Activated naive CD8-positive, alpha-beta T cell treated with anti-CD3 and anti-CD28 coated beads for 36 hours (primary cell): ENCODE results near the gene EXOC3. TPM values are rescaled to one million over a fixed set of nuclear protein-coding genes. Genes with fewer than 3 reads are reported as not detected.
"Not testable (repeated sequence)": the region's sequence is repeated elsewhere in the genome, so short reads cannot be mapped to it uniquely, and the experiment has no call there.

ENCODE experiments used
- DNase-seq: peaks from one replicate; pipeline ENCODE4 v3.0.0; 2021
- H3K27ac Mint-ChIP-seq: one replicate; pipeline ENCODE4 v1.8.0; 2022; ENCODE audit warnings: mild to moderate bottlenecking, moderate library complexity, mixed read lengths
- H3K27me3 Mint-ChIP-seq: one replicate; pipeline ENCODE4 v1.8.0; 2022; ENCODE audit warnings: mild to moderate bottlenecking, mixed read lengths
- H3K36me3 Mint-ChIP-seq: one replicate; pipeline ENCODE4 v1.8.0; 2021; ENCODE audit warnings: mild to moderate bottlenecking, mixed read lengths
- H3K4me1 Mint-ChIP-seq: one replicate; pipeline ENCODE4 v1.8.0; 2021; ENCODE audit warnings: mixed read lengths
- H3K4me3 Mint-ChIP-seq: one replicate; pipeline ENCODE4 v1.8.0; 2022; ENCODE audit warnings: mild to moderate bottlenecking, moderate library complexity, mixed read lengths
- H3K9me3 Mint-ChIP-seq: one replicate; pipeline ENCODE4 v1.8.0; 2022; ENCODE audit warnings: mixed read lengths
- total RNA-seq, 2 experiments: library from RNA; stranded (reverse); gene quantifications; one replicate each; pipeline ENCODE4 v1.2.3, GENCODE V29; 2021

The EXOC3 gene
- total RNA-seq, 2 experiments from 2014 or later, result 58.2 to 61.2 TPM

DNA sequence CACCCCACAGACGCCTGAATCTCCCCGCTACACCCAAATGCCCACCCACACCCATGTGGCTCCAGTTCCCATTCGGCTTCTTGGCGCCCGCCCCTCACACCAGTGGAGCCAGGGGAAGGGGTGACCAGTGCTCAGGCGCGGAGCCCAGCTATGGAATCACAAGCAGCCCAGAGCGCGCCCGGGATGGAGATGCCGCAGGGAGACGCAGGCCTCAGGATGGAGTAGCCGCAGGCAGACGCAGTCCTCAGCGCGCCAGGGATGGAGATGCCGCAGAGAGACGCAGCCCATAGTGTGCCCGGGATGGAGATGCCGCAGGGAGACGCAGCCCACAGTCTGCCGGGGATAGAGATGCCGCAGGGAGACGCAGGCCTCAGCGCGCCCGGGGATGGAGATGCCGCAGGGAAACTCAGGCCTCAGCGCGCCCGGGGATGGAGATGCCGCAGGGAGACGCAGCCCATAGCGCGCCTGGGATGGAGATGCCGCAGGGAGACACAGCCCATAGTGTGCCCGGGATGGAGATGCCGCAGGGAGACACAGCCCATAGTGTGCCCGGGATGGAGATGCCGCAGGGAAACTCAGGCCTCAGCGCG lies 65.1 kb downstream of the EXOC3 start:
- not testable (repeated sequence) for H3K36me3 Mint-ChIP-seq, H3K4me1 Mint-ChIP-seq, DNase-seq, H3K9me3 Mint-ChIP-seq, H3K27ac Mint-ChIP-seq, H3K4me3 Mint-ChIP-seq, H3K27me3 Mint-ChIP-seq

GRCh38 chr5:509611-510185 lies 66.7 kb downstream of the EXOC3 start:
- H3K36me3 Mint-ChIP-seq, result no peaks in the 10 kb centered on the region
- DNase-seq, result no peak
- H3K27me3 Mint-ChIP-seq, result no peaks in the 10 kb centered on the region
- no peak overlapping the region for H3K27ac Mint-ChIP-seq
- H3K4me1 Mint-ChIP-seq, result no peaks in the 10 kb centered on the region
- H3K4me3 Mint-ChIP-seq, result no peak overlapping the region
- H3K9me3 Mint-ChIP-seq, result no peaks in the 10 kb centered on the region

DNA sequence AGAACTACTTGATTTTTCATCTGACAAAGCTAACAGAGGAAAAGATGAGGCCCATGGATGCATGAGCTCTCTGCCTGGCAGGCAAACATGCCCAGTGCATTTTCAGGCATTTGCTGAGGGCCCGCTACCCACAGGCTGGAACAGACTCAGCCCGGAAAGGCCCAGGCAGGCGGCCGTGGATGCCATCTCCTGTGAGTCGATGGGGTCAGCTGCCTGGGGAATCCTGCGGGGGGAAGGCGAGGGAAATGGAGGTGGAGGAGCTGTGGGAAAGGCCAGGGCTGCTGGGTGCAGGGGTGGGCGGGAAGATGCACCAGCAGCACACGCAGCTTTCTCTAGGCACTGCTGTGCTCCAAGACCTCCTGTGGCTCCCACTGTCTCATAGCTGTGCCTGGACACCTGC lies 67.5 kb downstream of the EXOC3 start:
- Mint-ChIP-seq H3K4me3 (no peak overlapping the region), H3K36me3 (no peaks in the 10 kb centered on the region), H3K4me1 (no peaks in the 10 kb centered on the region), H3K27ac (no peak overlapping the region), H3K27me3 (peaks cover 4% of the 10 kb centered on the region), H3K9me3 (no peaks in the 10 kb centered on the region)
- DNase-seq, result no peak

DNA sequence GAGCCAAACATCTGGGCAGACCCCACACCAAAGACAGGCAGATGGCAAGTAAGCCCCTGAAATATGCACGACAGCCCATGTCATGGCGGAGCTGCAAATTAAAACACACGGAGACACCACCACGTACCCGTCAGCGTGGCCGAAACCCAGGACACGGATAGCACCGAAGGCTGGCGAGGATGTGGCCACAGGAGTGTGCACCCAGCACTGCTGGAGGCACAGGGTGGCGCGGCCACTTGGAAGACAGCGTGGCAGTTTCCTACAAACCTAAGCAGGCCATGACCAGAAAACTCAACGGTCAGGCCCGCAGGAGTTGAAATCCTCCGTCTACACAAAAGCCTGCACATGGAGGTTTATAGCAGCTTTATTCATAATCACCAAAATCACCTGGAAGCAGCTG lies 68.5 kb downstream of the EXOC3 start:
- DNase-seq, result no peak
- H3K9me3 Mint-ChIP-seq, result no peaks in the 10 kb centered on the region
- no peaks in the 10 kb centered on the region for H3K36me3 Mint-ChIP-seq
- H3K27ac Mint-ChIP-seq, result no peak overlapping the region
- H3K4me3 Mint-ChIP-seq, result no peak overlapping the region
- no peaks in the 10 kb centered on the region for H3K4me1 Mint-ChIP-seq
- peaks cover 7% of the 10 kb centered on the region for H3K27me3 Mint-ChIP-seq

DNA sequence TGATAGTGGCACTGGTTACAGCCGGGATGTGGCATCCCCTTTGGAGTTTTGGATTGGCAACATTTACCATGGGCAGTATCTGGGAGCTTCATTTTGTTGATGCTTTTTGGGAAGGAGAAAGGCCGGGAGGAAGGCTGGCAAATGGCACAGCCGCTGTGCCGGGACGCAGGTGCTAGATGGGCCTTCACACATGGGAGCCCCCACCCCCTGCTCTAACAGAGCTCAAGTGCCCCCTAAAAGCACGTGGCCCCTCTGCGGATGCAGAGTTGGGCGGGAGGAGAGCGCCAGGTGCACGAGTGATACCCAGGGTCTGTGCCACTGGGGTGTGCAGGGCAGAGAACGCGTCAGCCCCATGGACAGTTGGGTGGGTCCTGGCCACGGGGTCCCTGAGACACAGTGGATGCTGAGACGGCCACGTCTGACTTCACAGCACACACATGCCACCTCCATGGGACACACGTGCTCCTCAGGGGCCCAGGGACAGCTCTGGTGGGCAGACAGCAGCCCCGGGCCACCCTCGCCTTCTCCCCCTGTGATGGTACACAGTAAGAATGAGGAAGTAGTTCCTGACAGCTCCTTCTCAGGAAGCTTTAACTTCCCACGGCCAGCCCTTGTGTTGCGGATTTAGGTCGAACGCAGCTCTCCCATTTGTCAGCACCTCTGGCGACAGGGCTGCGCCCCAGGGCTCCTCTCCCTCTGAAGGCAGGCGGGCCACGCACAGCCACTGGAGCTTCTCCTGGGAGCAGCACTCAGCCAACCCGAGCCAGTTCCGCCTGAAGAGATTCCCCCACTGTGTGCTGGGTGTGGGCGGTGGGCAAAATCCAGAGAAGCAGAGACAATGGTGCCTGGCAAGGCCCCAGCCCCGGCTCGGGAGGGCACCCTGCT lies 70.5 kb downstream of the EXOC3 start:
- Mint-ChIP-seq H3K36me3 (no peaks in the 10 kb centered on the region), H3K4me3 (no peak overlapping the region), H3K4me1 (no peaks in the 10 kb centered on the region), H3K9me3 (no peaks in the 10 kb centered on the region), H3K27ac (no peak overlapping the region), H3K27me3 (peaks cover 20% of the 10 kb centered on the region)
- DNase-seq, result no peak

DNA sequence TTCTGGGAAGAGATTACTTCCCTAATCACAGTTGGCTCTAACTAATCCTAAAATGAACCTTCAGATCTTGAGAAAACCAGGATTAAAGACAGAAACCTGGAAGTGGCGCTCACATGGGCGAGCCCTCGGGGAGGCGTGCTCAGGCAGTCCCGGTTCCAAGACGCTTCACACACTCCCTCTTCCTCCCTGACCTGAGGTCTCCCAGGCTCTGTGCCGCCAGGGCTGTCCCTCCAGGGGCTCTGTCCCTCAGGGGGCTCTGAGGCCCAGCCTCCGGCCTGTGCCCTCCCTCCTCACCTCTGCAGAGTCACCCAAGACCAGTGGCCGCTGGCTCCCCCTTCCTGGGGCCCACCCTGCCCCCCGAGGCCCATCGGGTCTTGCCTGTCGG lies 71.1 kb downstream of the EXOC3 start:
- H3K4me3 Mint-ChIP-seq, result no peak overlapping the region
- DNase-seq, result no peak
- H3K36me3 Mint-ChIP-seq, result no peaks in the 10 kb centered on the region
- no peak overlapping the region for H3K27ac Mint-ChIP-seq
- no peaks in the 10 kb centered on the region for H3K4me1 Mint-ChIP-seq
- no peaks in the 10 kb centered on the region for H3K9me3 Mint-ChIP-seq
- H3K27me3 Mint-ChIP-seq, result peaks cover 20% of the 10 kb centered on the region

- no peaks in the 10 kb centered on the region for H3K36me3 Mint-ChIP-seq
- H3K27ac Mint-ChIP-seq, result no peak overlapping the region
- H3K4me3 Mint-ChIP-seq, result no peak overlapping the region
- no peaks in the 10 kb centered on the region for H3K9me3 Mint-ChIP-seq
- DNase-seq, result no peak
- H3K27me3 Mint-ChIP-seq, result peaks cover 20% of the 10 kb centered on the region
- no peaks in the 10 kb centered on the region for H3K4me1 Mint-ChIP-seq
These were observed 71.7 kb downstream of the EXOC3 start for GRCh38 chr5:514673-515072.

DNA sequence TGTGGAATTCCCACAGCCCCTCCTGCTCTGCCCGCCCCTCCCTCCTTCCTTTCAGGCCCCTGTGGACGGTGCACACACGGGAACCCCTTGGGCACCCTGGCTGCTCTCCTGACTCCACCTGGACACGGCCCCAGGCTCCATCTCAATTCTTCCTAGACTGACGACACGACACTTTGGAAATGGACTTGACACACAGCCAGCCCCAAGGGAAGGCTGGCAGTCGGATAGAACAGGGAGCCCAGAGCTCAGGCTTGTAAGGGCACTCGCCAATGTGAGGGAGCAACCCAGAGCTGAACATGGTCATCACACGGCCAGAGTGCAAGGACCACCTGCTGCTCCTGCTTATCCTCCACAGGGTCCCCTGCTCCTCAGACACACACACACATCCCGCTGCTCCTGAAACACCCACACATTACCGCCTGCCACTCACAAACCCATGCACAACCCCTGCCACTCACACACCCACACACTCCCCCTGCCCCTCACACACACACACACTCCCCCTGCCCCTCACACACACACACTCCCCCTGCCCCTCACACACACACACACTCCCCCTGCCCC lies 72.4 kb downstream of the EXOC3 start:
- Mint-ChIP-seq H3K27ac (no peak overlapping the region), H3K4me3 (no peak overlapping the region), H3K9me3 (no peaks in the 10 kb centered on the region), H3K4me1 (no peaks in the 10 kb centered on the region), H3K27me3 (peaks cover 25% of the 10 kb centered on the region), H3K36me3 (no peaks in the 10 kb centered on the region)
- DNase-seq, result no peak

- Mint-ChIP-seq H3K9me3 (no peaks in the 10 kb centered on the region), H3K27ac (no peak overlapping the region), H3K27me3 (peaks cover 30% of the 10 kb centered on the region), H3K4me1 (no peaks in the 10 kb centered on the region), H3K36me3 (no peaks in the 10 kb centered on the region), H3K4me3 (no peak overlapping the region)
- DNase-seq, result no peak
These were observed 73.5 kb downstream of the EXOC3 start for GRCh38 chr5:516338-516925.

Other genes starting within 250 kb of the EXOC3 start
- 1 to 10 TPM; 5.3 to 5.9 TPM for gene CCDC127, start 225.0 kb upstream of the EXOC3 start, total RNA-seq
- 100 to 1,000 TPM; 146 to 149 TPM for gene SDHA, start 224.9 kb upstream of the EXOC3 start, total RNA-seq
- gene PDCD6, start 171.5 kb upstream of the EXOC3 start, total RNA-seq, result 100 to 1,000 TPM in 1 of 2 experiments, 10 to 100 TPM in 1; 97.3 to 102 TPM
- gene AHRR, start 121.5 kb upstream of the EXOC3 start, total RNA-seq, result 10 to 100 TPM; 24.0 to 26.6 TPM
- 1 to 10 TPM; 2.1 to 2.4 TPM for gene SLC9A3, start 81.3 kb downstream of the EXOC3 start, total RNA-seq
- gene CEP72, start 169.2 kb downstream of the EXOC3 start, total RNA-seq, result 10 to 100 TPM; 21.9 to 23.8 TPM